ACHN (cell line): ENCODE data around the gene TCP11.

ENCODE experiments used
- DNase-seq: peaks from one replicate; pipeline ENCODE4 v3.0.0-alpha.2; 2015
- in situ Hi-C: cut with HindIII; loops from 2 replicates; pipeline ENCODE4 v1.10.0; 2017; ENCODE audit warnings: low sequenced_read_pairs, low pct_ligation_motif_present, low pct_unique_long_range_greater_than_20kb

TCP11 gene

DNA sequence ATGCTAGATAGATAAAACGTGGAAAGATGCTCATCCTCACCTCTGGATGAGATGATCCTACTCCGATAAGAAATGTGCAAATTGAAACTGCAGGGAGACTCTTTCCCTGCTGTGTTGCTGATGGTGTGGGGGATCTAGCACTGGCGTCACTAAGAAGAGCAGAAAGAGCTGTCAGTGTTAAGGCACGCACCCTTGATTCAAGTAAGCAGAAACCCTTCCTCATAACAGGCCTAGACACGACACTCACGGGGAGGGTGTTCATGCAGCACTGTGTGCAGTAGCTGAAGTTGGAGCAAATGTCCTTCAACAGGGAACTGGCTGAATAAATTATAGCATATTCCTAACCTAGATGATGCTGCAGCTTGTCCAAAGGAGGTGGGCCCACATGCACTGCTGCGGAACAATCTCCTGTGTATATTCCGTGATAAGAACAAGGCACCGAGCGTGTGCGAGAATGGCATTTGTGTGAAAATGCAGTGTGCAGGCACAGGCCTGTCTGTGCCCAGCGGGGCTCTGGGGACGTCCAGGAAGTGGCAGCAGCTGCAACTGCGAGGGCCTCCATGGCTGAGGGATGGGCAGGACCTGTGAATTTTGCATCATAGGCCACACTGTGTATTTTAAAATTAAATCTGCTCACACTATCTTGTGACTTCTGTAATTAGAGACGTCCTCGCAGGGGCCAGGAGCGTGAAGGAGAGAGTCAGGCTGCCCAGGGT lies 64.0 kb downstream of the TCP11 start:
- in situ Hi-C loops, result no loop called here
- DNase-seq, result no peak

DNA sequence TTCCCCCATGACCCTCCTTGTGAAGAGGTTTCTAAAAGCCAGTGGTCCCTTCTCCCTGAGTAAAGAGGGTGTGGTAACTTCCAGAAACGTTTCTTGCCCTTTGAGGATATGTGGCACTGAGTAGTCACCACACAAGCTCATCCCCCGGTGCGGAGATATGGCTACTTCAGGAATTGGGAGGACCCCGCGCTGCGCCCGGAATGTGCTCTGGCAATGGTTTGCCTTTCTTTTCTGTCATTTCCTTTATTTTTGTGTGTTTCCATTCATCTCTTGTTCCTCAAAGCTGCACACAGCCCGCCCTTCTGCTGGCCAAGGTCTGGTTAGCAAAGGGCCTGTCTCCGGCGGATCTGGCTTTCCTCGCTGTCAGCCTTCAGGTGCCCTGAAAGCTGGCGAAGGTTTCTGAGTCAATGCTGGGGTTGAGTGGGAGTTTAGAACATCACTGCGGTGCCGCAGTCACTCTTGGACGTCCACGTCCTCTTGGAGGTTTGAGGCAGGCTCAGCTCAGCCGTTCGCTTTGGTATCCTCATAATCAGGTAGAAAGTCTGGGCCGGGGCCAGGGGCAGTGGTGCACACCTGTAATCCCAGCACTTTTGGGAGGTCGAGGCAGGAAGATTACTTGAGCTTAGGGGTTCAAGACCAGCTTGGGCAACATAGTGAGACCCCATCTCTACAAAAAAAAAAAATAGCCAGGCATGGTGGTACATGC lies 67.2 kb downstream of the TCP11 start:
- in situ Hi-C loops, result no loop called here
- no peak for DNase-seq

DNA sequence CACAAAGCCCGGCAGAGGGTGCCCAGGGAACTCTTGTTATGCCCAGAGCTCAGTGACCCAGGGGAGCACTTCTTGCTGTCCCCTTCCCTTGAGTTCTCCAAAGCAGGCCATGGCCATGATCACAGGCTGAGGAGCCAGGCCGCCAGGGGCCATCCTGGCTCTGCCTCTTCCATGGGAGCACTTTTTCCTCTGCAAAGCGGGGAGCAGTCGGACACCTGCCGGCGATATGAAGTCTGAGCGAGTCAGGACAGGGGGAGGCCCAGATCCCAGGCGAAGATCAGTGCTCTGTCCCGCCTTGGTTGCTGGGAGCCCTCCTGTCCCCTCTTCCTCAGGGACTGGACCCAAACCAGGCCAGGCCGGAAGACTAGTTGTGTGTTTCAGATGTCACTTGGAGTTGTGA lies 67.9 kb downstream of the TCP11 start:
- in situ Hi-C loops, result no loop called here
- DNase-seq, result no peak

DNA sequence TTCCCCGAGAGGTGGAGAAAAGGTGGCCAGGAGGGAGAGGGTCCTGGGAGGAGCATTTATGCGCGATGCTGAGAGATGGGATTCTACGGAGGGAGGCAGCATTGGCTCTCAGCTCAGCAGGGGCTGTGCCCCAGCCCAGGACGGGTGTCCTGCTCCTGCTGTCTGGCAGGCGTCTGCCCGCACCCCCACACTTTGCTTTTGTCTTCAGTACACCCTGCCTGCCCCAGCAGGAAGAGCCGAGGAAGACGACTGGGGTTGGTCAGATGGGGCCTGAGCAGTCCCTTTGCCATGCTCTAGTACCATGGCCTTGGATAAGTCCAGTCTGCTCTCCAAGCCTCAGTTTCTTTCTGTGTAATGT lies 68.5 kb downstream of the TCP11 start:
- in situ Hi-C loops, result no loop called here
- no peak for DNase-seq

DNA sequence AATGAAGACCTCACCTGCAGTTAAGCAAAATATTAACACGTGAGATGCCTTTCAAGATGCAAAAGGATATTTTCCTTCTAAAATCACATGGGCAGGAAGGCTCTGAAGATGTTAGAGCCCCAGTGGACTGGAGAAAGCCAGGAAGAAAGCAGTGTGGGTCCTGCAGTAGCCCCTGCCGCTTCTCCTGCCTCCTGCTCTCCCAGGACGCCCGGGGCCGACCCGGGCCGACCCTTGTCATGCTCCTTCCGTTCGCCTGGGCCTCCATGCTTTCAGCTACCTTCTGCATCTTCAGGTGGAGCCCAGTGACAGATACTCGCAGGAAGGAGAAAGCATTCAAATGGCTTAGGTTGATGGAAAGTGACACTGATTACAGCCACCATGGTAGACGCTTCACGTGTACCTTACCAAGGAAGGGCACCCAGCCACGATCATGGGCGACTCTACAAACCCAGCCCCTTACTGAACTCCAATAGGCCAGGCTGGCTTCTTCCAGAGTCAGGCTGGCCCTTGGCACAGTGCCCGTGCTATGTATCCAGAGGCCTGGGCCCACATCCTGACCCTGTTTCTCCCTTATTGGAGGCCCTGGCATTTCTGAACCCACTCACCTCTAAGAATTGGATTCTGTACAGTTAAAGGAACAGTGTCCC lies 69.0 kb downstream of the TCP11 start:
- in situ Hi-C loops, result no loop called here
- DNase-seq, result no peak

DNA sequence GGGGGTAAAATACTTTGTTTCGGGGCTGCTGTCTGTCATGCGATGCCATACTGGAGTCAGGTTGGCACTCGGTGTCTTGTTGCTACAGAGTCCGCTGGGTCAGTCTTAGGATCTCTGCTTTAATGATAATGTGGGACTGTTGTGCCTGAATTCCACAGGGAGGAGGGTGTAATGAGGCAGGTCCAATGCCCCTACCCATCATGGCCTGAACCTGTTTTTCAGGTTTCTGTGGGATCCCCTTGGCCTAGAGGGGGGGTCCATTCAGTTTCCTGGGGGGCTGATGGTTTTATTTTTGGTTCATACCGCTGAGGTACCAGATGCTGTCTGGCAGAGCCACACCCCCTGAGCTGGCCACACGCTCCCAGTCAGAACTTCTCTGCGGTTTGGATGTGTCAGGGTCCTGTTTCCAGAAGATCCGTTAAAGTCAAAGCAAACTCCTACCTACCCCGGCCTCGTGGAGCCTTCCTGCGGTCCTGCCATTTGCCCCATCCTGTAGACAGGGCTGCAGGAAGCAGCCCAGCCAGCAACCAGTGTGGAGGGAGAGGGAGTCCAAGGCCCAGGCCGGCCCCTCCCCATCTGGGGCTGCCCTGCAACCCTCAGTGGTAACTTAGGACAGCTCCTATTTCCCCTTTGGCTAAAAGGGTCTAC lies 69.7 kb downstream of the TCP11 start:
- DNase-seq, result no peak
- in situ Hi-C loops, result no loop called here

DNA sequence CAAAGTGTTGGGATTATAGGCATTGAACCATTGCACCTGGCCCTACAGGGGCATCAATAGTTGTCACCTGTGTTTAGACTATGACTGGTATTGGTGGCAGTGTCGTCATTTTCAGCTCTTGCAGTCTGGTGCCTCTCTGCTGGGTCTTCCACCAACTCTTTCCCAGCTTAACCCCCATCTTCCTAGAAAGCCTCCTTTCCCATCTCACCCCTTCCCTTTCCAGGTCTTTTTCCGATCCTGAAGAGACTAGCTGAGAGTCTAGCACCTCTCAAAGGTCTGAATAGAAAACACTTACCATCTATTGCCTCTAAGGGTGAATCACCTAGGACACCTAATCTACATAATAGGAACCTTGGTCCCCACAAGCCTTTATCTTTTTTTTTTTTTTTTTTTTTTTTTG lies 71.0 kb downstream of the TCP11 start:
- in situ Hi-C loops, result no loop called here
- no peak for DNase-seq

DNA sequence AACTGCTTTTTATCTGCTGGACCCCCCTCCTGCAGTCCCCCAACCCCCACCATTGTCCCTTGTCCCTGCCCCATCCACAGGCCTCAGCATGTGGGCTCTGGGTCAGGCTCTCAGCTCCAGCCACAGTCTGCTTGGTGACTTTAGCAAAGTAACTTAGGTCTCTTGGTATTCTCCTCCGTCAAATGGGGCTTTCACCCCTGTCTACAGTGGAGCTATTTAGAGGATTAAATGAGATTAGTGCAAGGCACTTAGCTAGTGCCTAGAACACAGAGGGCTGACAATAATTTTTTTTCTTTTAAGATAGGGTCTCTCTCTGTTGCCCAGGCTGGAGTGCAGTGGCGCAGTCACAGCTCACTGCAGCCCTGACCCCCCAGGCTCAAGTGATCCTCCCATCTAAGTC lies 71.9 kb downstream of the TCP11 start:
- in situ Hi-C loops, result no loop called here
- no peak for DNase-seq

DNA sequence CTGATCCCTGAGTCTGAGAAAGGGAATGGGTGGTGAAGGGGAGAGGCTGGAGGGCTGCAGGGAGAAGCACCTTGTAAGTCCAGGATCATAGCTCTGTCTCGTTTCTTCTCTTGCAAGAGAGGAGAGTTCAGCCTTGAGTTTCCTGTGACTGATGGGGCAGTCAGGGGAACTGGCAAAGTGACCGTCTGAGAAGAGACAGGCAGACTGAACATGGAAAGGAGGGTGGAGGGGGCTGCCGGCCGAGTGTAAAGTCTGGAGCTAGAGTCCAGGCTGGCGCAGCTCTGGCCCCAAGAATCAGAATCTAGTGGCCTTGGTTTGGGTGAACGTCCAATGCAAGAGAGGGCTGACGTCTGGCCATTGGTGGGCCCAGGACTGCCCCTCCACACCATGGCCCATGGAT lies 72.5 kb downstream of the TCP11 start:
- no peak for DNase-seq
- in situ Hi-C loops, result no loop called here

DNA sequence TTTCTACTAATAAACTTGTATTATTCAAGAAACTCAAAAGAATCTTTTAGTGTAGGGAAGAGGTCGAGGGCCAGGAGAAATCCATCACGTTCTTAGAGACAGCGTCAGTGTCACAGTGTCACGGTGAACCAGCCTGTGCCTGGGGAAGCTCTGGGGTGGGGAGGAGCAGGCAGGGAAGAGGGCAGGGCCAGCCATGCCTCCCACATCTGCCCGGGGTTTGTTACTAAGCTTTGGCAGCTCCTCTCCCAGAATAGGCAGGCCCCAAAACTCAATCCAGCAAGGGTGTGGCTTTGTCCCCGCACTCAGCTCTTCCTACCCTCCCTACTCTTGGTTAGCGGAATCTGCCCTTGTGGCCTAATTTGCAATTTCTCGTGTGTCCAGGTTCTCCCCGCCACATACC lies 72.9 kb downstream of the TCP11 start:
- no peak for DNase-seq
- in situ Hi-C loops, result no loop called here
